PFSK-1 (cell line): ENCODE measurements around the gene PDHA1.

Source experiments
- FOXP2 ChIP-seq: optimal IDR thresholded peaks from 2 replicates; pipeline ENCODE3; 2011; ENCODE audit warnings: borderline replicate concordance, control low read depth, inconsistent platforms; ENCODE audit not compliant: insufficient read depth; ENCODE audit errors: extremely low read length, extremely low read depth
- POLR2AphosphoS5 ChIP-seq: IDR thresholded peaks from 2 replicates; pipeline ENCODE4 v1.6.1; 2012; ENCODE audit warnings: low read depth, mild to moderate bottlenecking, control low read depth, low read length, moderate library complexity
- SIN3A ChIP-seq: IDR thresholded peaks from 2 replicates; pipeline ENCODE4 v1.6.1; 2012; ENCODE audit warnings: mild to moderate bottlenecking, low read length, moderate library complexity, borderline replicate concordance; ENCODE audit not compliant: insufficient read depth
- TAF1 ChIP-seq: IDR thresholded peaks from 2 replicates; pipeline ENCODE4 v1.6.1; 2012; ENCODE audit warnings: low read length, control low read depth, borderline replicate concordance; ENCODE audit not compliant: insufficient read depth
- TF ChIP-seq, protein P1 (sequence below), 2 experiments: IDR thresholded peaks; 2 replicates each; pipeline versions ENCODE4 v1.6.1 to v1.8.0; 2011 to 2012; ENCODE audit warnings: low read depth in 2 of 2, low read length in 2 of 2, control low read depth in 1 of 2, inconsistent platforms in 1 of 2, mild to moderate bottlenecking in 1 of 2, moderate library complexity in 1 of 2; ENCODE audit not compliant: insufficient read depth in 1 of 2

Gene PDHA1

DNA sequence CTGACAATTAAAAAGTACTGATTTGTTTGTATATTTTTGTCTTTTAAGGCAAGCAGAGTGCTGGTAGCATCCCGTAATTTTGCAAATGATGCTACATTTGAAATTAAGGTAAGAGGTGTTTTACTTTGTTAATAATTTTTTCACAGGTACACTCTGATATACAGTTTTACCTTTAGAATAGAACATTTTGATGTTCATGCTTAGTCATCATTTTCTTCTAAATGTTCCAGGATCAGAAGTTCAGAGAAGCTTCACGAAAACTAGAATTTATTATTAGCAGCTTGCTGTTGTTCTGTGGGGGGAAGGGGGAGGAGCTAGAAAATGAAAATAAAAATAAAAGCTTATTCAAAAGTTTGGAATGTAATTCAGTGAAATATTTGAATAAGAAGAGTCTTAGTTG, 5.5 kb downstream of the PDHA1 start:
- TF ChIP-seq POLR2AphosphoS5 (no peak), SIN3A (no peak), TAF1 (no peak), FOXP2 (no peak)
- TF ChIP-seq, protein P1, sequence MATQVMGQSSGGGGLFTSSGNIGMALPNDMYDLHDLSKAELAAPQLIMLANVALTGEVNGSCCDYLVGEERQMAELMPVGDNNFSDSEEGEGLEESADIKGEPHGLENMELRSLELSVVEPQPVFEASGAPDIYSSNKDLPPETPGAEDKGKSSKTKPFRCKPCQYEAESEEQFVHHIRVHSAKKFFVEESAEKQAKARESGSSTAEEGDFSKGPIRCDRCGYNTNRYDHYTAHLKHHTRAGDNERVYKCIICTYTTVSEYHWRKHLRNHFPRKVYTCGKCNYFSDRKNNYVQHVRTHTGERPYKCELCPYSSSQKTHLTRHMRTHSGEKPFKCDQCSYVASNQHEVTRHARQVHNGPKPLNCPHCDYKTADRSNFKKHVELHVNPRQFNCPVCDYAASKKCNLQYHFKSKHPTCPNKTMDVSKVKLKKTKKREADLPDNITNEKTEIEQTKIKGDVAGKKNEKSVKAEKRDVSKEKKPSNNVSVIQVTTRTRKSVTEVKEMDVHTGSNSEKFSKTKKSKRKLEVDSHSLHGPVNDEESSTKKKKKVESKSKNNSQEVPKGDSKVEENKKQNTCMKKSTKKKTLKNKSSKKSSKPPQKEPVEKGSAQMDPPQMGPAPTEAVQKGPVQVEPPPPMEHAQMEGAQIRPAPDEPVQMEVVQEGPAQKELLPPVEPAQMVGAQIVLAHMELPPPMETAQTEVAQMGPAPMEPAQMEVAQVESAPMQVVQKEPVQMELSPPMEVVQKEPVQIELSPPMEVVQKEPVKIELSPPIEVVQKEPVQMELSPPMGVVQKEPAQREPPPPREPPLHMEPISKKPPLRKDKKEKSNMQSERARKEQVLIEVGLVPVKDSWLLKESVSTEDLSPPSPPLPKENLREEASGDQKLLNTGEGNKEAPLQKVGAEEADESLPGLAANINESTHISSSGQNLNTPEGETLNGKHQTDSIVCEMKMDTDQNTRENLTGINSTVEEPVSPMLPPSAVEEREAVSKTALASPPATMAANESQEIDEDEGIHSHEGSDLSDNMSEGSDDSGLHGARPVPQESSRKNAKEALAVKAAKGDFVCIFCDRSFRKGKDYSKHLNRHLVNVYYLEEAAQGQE (IDR thresholded peaks at IDR 0.05; ENCODE audit: insufficient read depth in 1 of 2, low read depth in 2 of 2, low read length in 2 of 2): no peak

DNA sequence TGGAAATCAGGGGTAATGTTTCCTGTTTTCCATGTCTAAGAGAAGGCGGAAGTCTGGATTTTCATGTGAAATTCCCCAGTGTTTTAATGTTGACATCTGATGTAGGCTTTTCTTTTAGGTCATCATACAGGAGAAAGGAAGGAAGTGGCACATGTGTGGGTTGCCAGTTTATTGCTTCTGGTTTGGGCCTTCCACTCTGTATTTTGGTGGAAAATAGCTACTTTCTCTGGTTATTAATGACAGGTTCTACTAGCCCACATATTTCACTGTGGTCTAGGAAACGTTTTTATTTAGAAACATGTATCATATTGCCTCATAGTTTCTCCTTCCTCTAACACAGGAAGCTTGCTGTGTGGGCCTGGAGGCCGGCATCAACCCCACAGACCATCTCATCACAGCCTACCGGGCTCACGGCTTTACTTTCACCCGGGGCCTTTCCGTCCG, 7.2 kb downstream of the PDHA1 start:
- no peak for TF ChIP-seq POLR2AphosphoS5
- TF ChIP-seq FOXP2: no peak
- TF ChIP-seq SIN3A: no peak
- no peak for TF ChIP-seq TAF1
- TF ChIP-seq, protein P1 (IDR thresholded peaks at IDR 0.05; ENCODE audit: insufficient read depth in 1 of 2, low read depth in 2 of 2, low read length in 2 of 2): no peak

GRCh38 chrX:19354625-19355024, 10.9 kb downstream of the PDHA1 start:
- no peak for TF ChIP-seq TAF1
- TF ChIP-seq SIN3A: no peak
- TF ChIP-seq POLR2AphosphoS5: no peak
- TF ChIP-seq, protein P1 (IDR thresholded peaks at IDR 0.05; ENCODE audit: insufficient read depth in 1 of 2, low read depth in 2 of 2, low read length in 2 of 2): no peak
- no peak for TF ChIP-seq FOXP2

- no peak for TF ChIP-seq POLR2AphosphoS5
These were observed 14.8 kb downstream of the PDHA1 start for GRCh38 chrX:19358521-19358920.

- TF ChIP-seq, protein P1 (IDR thresholded peaks at IDR 0.05; ENCODE audit: insufficient read depth in 1 of 2, low read depth in 2 of 2, low read length in 2 of 2): no peak
- no peak for TF ChIP-seq POLR2AphosphoS5
- TF ChIP-seq TAF1: no peak
- no peak for TF ChIP-seq FOXP2
- no peak for TF ChIP-seq SIN3A
These were observed 17.2 kb downstream of the PDHA1 start for GRCh38 chrX:19360903-19361302.

DNA sequence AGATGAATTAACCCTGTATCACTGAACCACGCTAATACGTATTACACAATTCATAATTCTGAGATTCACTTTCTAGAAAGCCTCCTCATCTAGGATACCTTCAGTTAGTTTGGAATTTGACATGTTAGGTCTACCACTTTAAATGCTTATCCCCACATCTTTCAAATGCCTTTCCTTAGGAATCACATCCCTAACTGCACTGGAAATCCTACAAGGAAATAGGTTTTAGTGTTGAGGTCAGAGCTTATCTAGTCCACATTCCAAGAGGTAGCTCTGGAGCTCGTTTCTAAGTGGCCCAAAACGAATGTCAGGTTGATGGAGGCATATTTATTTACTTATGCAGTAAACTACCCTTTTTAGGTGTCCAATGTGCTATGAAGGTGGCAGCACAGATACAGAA, 18.0 kb downstream of the PDHA1 start:
- TF ChIP-seq FOXP2: no peak
- TF ChIP-seq, protein P1 (IDR thresholded peaks at IDR 0.05; ENCODE audit: insufficient read depth in 1 of 2, low read depth in 2 of 2, low read length in 2 of 2): no peak
- TF ChIP-seq TAF1: no peak
- TF ChIP-seq POLR2AphosphoS5: no peak
- no peak for TF ChIP-seq SIN3A
